Measurements from ENCODE around the gene BLACAT1. TPM values are rescaled to one million over a fixed set of nuclear protein-coding genes. Genes with fewer than 3 reads are reported as not detected.

BLACAT1 gene
- total and polyA plus RNA-seq, 7 donors, result 0.36 to 0.51 TPM; not detected in 5

- Histone ChIP-seq H3K4me3 (no peak overlapping the region), H3K9me3 (no peaks in the 10 kb centered on the region), H3K36me3 (no peaks in the 10 kb centered on the region), H3K27me3 (no peaks in the 10 kb centered on the region), H3K4me1 (peaks cover 0 to 28% (median 21%) of the 10 kb centered on the region in 4 donors), H3K27ac (no peak overlapping the region)
- no peak for DNase-seq
- no peak for TF ChIP-seq POLR2AphosphoS5 (IDR thresholded peaks at IDR 0.05)
- TF ChIP-seq, protein P1, sequence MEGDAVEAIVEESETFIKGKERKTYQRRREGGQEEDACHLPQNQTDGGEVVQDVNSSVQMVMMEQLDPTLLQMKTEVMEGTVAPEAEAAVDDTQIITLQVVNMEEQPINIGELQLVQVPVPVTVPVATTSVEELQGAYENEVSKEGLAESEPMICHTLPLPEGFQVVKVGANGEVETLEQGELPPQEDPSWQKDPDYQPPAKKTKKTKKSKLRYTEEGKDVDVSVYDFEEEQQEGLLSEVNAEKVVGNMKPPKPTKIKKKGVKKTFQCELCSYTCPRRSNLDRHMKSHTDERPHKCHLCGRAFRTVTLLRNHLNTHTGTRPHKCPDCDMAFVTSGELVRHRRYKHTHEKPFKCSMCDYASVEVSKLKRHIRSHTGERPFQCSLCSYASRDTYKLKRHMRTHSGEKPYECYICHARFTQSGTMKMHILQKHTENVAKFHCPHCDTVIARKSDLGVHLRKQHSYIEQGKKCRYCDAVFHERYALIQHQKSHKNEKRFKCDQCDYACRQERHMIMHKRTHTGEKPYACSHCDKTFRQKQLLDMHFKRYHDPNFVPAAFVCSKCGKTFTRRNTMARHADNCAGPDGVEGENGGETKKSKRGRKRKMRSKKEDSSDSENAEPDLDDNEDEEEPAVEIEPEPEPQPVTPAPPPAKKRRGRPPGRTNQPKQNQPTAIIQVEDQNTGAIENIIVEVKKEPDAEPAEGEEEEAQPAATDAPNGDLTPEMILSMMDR (IDR thresholded peaks at IDR 0.05), result no peak
- no peak for TF ChIP-seq POLR2A (IDR thresholded peaks at IDR 0.05)
- no peak for TF ChIP-seq EP300 (IDR thresholded peaks at IDR 0.05)
- WGBS, 2 donors, result 89 to 90% methylated on average over 3 of the region's 3 CpGs
- intact Hi-C loops (cut with DNase I), result no loop called here
These were observed 46.4 kb upstream of the BLACAT1 start for GRCh38 chr1:205502111-205502810.

GRCh38 chr1:205500240-205501233 is 44.7 kb upstream of the BLACAT1 start:
- intact Hi-C loops (cut with DNase I), result no loop called here
- H3K4me1 ChIP-seq, result peaks cover 0 to 26% (median 15%) of the 10 kb centered on the region in 4 donors
- no peak for TF ChIP-seq POLR2A (IDR thresholded peaks at IDR 0.05)
- TF ChIP-seq, protein P1 (IDR thresholded peaks at IDR 0.05), result no peak
- no peak for TF ChIP-seq EP300 (IDR thresholded peaks at IDR 0.05)
- no peak for TF ChIP-seq POLR2AphosphoS5 (IDR thresholded peaks at IDR 0.05)
- 50 to 70% methylated on average over 9 of the region's 9 CpGs for WGBS, 2 donors
- H3K4me3 ChIP-seq, result no peak overlapping the region
- no peak for DNase-seq
- no peak overlapping the region for H3K27ac ChIP-seq
- H3K36me3 ChIP-seq, result no peaks in the 10 kb centered on the region
- no peaks in the 10 kb centered on the region for H3K27me3 ChIP-seq
- no peaks in the 10 kb centered on the region for H3K9me3 ChIP-seq

DNA sequence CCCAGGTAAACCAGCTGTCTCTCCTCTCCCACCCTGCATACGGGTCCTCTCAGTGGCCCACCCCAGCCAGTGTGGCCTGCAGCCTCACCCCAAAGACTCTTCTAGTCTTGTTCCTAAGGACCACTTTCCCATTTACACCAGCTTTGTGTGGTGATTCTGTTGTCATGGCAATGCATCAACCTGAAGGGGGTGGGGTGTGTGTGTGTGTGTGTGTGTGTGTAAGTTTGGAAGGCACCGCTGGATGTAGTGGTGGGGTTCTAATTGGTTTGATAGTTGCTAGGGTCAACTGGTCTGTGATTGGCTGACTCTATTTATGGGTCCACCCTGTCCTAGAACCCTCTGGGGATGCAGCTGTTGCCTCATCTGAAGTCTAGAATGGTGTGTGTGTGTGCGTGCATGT is 43.9 kb upstream of the BLACAT1 start:
- Histone ChIP-seq H3K27ac (no peak overlapping the region), H3K4me3 (no peak overlapping the region), H3K9me3 (no peaks in the 10 kb centered on the region), H3K4me1 (peaks cover 0 to 26% (median 14%) of the 10 kb centered on the region in 4 donors), H3K27me3 (no peaks in the 10 kb centered on the region), H3K36me3 (no peaks in the 10 kb centered on the region)
- no peak for DNase-seq
- TF ChIP-seq, protein P1 (IDR thresholded peaks at IDR 0.05), result no peak
- TF ChIP-seq POLR2AphosphoS5 (IDR thresholded peaks at IDR 0.05), result no peak
- intact Hi-C loops (cut with DNase I), result no loop called here
- 61 to 80% methylated on average over 3 of the region's 3 CpGs for WGBS, 2 donors

DNA sequence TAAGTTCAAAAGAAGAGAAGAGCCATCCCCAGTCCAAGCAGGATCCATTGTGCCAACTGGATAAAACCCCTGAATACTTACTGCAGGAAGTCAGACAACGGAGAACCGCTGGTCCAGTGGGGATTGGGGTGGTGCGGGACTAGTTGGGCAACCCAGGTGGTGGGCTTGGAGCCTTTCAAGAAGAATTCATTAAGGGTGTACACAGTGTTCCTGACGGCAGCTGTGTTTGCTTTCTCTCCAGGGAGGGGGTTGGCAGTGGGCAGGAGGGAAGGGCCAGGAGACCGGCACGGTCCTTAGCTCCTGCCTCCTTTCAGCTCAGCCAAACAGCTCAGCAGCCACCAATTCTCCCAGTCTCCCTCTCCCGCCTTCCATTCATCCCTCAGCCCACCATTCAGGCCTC is 41.5 kb upstream of the BLACAT1 start:
- Histone ChIP-seq H3K27ac (no peak overlapping the region), H3K27me3 (no peaks in the 10 kb centered on the region), H3K36me3 (no peaks in the 10 kb centered on the region), H3K9me3 (no peaks in the 10 kb centered on the region), H3K4me3 (no peak overlapping the region), H3K4me1 (peaks cover 0 to 32% (median 25%) of the 10 kb centered on the region in 4 donors)
- intact Hi-C loops (cut with DNase I), result no loop called here
- 29 to 80% methylated on average over 7 of the region's 7 CpGs for WGBS, 2 donors
- TF ChIP-seq EP300 (IDR thresholded peaks at IDR 0.05) (no peak), POLR2A (IDR thresholded peaks at IDR 0.05) (no peak), POLR2AphosphoS5 (IDR thresholded peaks at IDR 0.05) (no peak)
- TF ChIP-seq, protein P1 (IDR thresholded peaks at IDR 0.05), result no peak
- no peak for DNase-seq
